Karpas-422 (cell line): Measurements from ENCODE around the gene CACNA1F. TPM values are rescaled to one million over a fixed set of nuclear protein-coding genes. Genes with fewer than 3 reads are reported as not detected.

Experiments used
- DNase-seq: peaks from one replicate; pipeline ENCODE4 v3.0.0-alpha.2; 2015
- H2AFZ ChIP-seq: fragments of 200-600 bp; sonication (generic); 2 replicates; pipeline ENCODE4 v1.6.1; 2014; ENCODE audit warnings: antibody characterized with exemption, low read length, mixed read lengths
- H3K27ac ChIP-seq: fragments of 200-600 bp; sonication (generic); 2 replicates; pipeline ENCODE4 v1.5.1; 2014; ENCODE audit warnings: mild to moderate bottlenecking, low read length, moderate library complexity
- H3K27me3 ChIP-seq: fragments of 200-600 bp; sonication (generic); 2 replicates; pipeline ENCODE4 v1.6.1; 2014; ENCODE audit warnings: low read length, mixed read lengths
- H3K36me3 ChIP-seq: fragments of 200-600 bp; sonication (generic); 2 replicates; pipeline ENCODE4 v1.6.1; 2014; ENCODE audit warnings: low read length, mixed read lengths; ENCODE audit not compliant: insufficient read depth
- H3K4me1 ChIP-seq: fragments of 200-600 bp; sonication (generic); 2 replicates; pipeline ENCODE4 v1.6.1; 2014; ENCODE audit warnings: mild to moderate bottlenecking, low read length, mixed read lengths
- H3K4me2 ChIP-seq: fragments of 200-600 bp; sonication (generic); 2 replicates; pipeline ENCODE4 v1.6.1; 2014; ENCODE audit warnings: low read length, low read depth, mild to moderate bottlenecking; ENCODE audit not compliant: poor library complexity, severe bottlenecking
- H3K4me3 ChIP-seq: fragments of 200-600 bp; sonication (generic); 2 replicates; pipeline ENCODE4 v1.5.1; 2014; ENCODE audit warnings: mild to moderate bottlenecking, antibody characterized with exemption, low read length, mixed read lengths
- H3K79me2 ChIP-seq: fragments of 200-600 bp; sonication (generic); 2 replicates; pipeline ENCODE4 v1.6.1; 2014; ENCODE audit warnings: mild to moderate bottlenecking, low read length, mixed read lengths
- H3K9ac ChIP-seq: fragments of 200-600 bp; sonication (generic); 2 replicates; pipeline ENCODE4 v1.6.0; 2014; ENCODE audit warnings: low read length
- H3K9me2 ChIP-seq: fragments of 200-600 bp; sonication (generic), shearing (Covaris generic); replicated peaks from 2 replicates; pipeline ENCODE4 v1.6.0; 2014; ENCODE audit warnings: mild to moderate bottlenecking, low read length, moderate library complexity; ENCODE audit not compliant: insufficient read depth
- H3K9me3 ChIP-seq: fragments of 300-700, 200-600 bp; sonication (generic); 2 replicates; pipeline ENCODE4 v1.6.1; 2014; ENCODE audit warnings: low read length, mixed read lengths
- H4K20me1 ChIP-seq: fragments of 200-600 bp; sonication (generic); 2 replicates; pipeline ENCODE4 v1.6.1; 2014; ENCODE audit warnings: mild to moderate bottlenecking, antibody characterized with exemption, low read length, low read depth; ENCODE audit not compliant: insufficient read depth
- total RNA-seq: library from RNA; depleted of rRNA; stranded (reverse); fragments of >200 nt; shearing (Covaris generic); gene quantifications from 2 replicates; pipeline ENCODE4 v1.2.3, GENCODE V29; 2014; ENCODE audit warnings: low replicate concordance

The CACNA1F gene
- total RNA-seq, 1 experiment from 2014 or later = not detected

DNA sequence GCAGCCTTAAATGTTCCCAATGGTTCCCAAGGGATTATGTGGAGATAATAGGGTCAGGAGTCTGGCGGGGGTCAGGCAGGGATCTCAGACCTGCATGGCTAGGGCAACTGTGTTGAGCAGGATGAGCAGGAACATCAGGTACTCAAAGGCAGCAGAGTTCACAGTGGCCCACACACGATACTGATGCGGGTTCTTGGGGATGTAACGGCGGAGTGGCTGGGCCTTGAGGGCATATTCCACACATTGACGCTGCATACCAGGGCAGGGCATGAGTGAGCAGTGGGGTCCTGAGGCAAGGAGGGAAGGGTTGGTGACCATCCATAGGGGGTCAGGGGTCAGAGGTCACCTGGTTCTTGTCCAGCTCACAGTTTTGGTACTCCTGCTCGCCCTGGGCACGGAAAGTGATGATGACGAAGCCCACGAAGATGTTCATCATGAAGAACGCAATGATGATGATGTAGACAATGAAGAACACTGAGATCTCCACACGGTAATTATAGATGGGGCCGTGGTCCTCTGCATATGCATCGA is 18.1 kb downstream of the CACNA1F start:
- Histone ChIP-seq H3K36me3 (no peaks in the 10 kb centered on the region), H3K9me3 (no peaks in the 10 kb centered on the region), H3K27me3 (no peaks in the 10 kb centered on the region), H3K9ac (no peak overlapping the region), H3K9me2 (no peaks in the 10 kb centered on the region), H3K79me2 (no peaks in the 10 kb centered on the region), H3K4me1 (no peaks in the 10 kb centered on the region), H2AFZ (no peak overlapping the region), H3K4me3 (no peak overlapping the region), H4K20me1 (no peaks in the 10 kb centered on the region), H3K4me2 (no peak overlapping the region), H3K27ac (no peak overlapping the region)
- DNase-seq = no peak

DNA sequence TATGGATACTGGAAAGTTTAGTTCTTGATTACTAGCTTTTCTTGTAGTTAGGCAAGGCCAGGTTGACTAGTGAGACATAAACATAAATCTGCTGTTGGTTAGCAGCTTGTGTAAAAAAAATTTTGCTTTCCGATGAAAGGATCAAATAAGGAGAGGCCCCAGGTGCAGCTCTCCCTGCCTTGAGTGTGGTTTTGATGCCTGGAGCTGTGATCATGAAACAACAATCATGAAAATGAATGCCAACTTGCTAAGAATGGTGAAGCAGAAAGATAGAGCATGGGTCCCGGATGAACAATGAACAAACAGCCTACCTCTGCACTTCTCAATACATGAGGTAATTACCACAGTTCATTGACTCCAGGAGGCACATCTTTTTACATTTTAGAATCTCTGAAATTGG is 18.7 kb downstream of the CACNA1F start:
- H2AFZ ChIP-seq = no peak overlapping the region
- H3K9me2 ChIP-seq = no peaks in the 10 kb centered on the region
- H3K4me2 ChIP-seq = no peak overlapping the region
- H3K4me1 ChIP-seq = no peaks in the 10 kb centered on the region
- H3K27me3 ChIP-seq = no peaks in the 10 kb centered on the region
- H3K4me3 ChIP-seq = no peak overlapping the region
- H3K9me3 ChIP-seq = no peaks in the 10 kb centered on the region
- no peak overlapping the region for H3K9ac ChIP-seq
- H3K79me2 ChIP-seq = no peaks in the 10 kb centered on the region
- no peak overlapping the region for H3K27ac ChIP-seq
- no peak for DNase-seq
- no peaks in the 10 kb centered on the region for H4K20me1 ChIP-seq
- no peaks in the 10 kb centered on the region for H3K36me3 ChIP-seq

DNA sequence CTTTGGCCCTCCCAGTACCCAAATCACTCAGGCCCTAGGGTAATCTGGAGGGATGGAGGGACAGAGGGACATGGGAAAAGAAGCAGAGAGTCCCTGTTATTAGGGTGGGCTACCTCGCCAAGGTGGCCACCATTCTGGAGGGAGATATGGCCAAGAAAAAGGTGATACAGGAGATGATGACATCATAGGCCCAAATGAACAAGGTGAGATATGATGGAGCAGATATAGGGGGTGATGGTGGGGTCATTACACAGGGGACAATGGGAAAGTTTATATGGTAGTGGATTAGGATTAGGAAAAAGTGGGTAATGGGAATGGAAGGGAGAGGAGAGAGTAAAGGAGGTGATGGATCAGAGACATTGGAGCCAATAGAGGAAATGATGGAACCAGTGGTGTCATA is 20.3 kb downstream of the CACNA1F start:
- H3K4me3 ChIP-seq = no peak overlapping the region
- H3K9me3 ChIP-seq = no peaks in the 10 kb centered on the region

DNA sequence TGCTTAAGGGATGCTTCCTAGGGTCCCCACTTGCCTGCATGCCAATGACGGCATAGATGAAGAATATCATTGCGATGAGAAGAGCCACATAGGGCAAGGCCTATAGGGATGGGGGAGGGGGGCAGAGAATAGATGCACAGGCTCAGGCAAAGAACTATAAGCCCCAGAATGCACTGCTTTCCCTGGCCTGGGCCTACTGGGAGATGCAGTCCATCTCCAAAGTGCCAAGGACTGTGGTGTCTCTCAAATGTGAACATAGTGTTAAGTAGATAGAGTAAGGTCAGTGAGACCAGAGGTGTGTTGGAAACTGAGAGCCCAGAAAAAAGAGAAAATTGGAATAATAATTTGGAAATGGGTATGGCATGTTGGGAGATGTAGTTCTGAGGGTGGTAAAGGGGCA is 20.9 kb downstream of the CACNA1F start:
- H3K27me3 ChIP-seq = no peaks in the 10 kb centered on the region
- no peak overlapping the region for H3K27ac ChIP-seq
- no peak overlapping the region for H3K4me2 ChIP-seq
- H3K4me1 ChIP-seq = no peaks in the 10 kb centered on the region
- no peaks in the 10 kb centered on the region for H3K9me3 ChIP-seq
- H4K20me1 ChIP-seq = no peaks in the 10 kb centered on the region
- H3K79me2 ChIP-seq = no peaks in the 10 kb centered on the region
- no peak overlapping the region for H2AFZ ChIP-seq
- H3K36me3 ChIP-seq = no peaks in the 10 kb centered on the region
- H3K9me2 ChIP-seq = no peaks in the 10 kb centered on the region
- H3K9ac ChIP-seq = no peak overlapping the region
- no peak overlapping the region for H3K4me3 ChIP-seq
- no peak for DNase-seq

More for the DNA sequence above, 20.3 kb downstream of the CACNA1F start:
- H3K9me2 ChIP-seq = no peaks in the 10 kb centered on the region
- H3K4me1 ChIP-seq = no peaks in the 10 kb centered on the region
- no peaks in the 10 kb centered on the region for H3K36me3 ChIP-seq
- no peak overlapping the region for H3K4me2 ChIP-seq
- H4K20me1 ChIP-seq = no peaks in the 10 kb centered on the region
- no peak overlapping the region for H3K27ac ChIP-seq
- H2AFZ ChIP-seq = no peak overlapping the region
- H3K27me3 ChIP-seq = no peaks in the 10 kb centered on the region
- no peak for DNase-seq
- H3K79me2 ChIP-seq = no peaks in the 10 kb centered on the region
- H3K9ac ChIP-seq = no peak overlapping the region

DNA sequence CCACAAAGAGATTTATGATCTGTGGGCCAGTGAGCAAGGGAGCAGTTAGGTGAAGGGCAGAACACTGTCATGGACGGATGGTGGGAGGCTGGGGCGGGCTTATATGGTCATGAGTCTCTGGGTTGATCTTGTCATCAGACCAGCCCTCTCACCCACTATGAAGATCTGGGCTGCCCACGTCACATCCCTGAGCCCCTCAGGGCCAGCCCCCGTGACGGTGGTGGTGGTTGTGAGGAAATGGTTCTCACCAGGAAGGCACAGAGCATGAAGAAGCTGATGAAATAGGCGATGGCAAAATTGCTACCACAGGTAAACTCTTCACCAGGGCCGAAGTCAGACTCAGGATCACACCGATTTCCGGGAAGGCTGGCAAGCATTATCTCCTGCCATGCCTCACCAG is 22.1 kb downstream of the CACNA1F start:
- no peaks in the 10 kb centered on the region for H3K27me3 ChIP-seq
- H3K27ac ChIP-seq = no peak overlapping the region
- H3K9ac ChIP-seq = no peak overlapping the region
- H3K4me1 ChIP-seq = no peaks in the 10 kb centered on the region
- H3K4me3 ChIP-seq = no peak overlapping the region
- H3K9me3 ChIP-seq = no peaks in the 10 kb centered on the region
- H3K79me2 ChIP-seq = no peaks in the 10 kb centered on the region
- H2AFZ ChIP-seq = no peak overlapping the region
- H4K20me1 ChIP-seq = no peaks in the 10 kb centered on the region
- H3K4me2 ChIP-seq = no peak overlapping the region
- no peaks in the 10 kb centered on the region for H3K36me3 ChIP-seq
- H3K9me2 ChIP-seq = no peaks in the 10 kb centered on the region
- DNase-seq = no peak

DNA sequence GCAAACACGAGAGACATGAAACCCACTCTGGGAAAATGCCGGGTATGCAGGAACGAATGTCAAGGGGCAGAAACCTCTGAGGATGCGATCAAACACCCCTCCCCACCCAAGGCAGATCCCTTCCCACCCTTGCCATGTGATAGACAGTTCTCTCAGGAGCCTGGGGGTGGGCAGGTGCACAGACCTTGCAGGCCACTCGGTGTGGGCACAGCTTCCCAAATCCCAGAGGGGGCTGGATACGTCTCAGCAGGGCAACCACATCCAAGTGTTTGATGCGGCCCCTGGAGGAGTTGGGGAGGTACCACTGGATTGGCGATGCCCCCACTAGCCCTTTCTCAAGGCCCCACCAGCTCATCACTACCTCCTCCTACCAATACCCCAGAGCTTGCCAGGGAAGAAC is 22.7 kb downstream of the CACNA1F start:
- Histone ChIP-seq H3K4me2 (no peak overlapping the region), H3K27me3 (no peaks in the 10 kb centered on the region), H4K20me1 (no peaks in the 10 kb centered on the region), H3K4me3 (no peak overlapping the region), H3K4me1 (no peaks in the 10 kb centered on the region), H3K9me2 (no peaks in the 10 kb centered on the region), H3K36me3 (no peaks in the 10 kb centered on the region), H3K9me3 (no peaks in the 10 kb centered on the region), H3K27ac (no peak overlapping the region), H3K9ac (no peak overlapping the region), H2AFZ (no peak overlapping the region), H3K79me2 (no peaks in the 10 kb centered on the region)
- DNase-seq = no peak

DNA sequence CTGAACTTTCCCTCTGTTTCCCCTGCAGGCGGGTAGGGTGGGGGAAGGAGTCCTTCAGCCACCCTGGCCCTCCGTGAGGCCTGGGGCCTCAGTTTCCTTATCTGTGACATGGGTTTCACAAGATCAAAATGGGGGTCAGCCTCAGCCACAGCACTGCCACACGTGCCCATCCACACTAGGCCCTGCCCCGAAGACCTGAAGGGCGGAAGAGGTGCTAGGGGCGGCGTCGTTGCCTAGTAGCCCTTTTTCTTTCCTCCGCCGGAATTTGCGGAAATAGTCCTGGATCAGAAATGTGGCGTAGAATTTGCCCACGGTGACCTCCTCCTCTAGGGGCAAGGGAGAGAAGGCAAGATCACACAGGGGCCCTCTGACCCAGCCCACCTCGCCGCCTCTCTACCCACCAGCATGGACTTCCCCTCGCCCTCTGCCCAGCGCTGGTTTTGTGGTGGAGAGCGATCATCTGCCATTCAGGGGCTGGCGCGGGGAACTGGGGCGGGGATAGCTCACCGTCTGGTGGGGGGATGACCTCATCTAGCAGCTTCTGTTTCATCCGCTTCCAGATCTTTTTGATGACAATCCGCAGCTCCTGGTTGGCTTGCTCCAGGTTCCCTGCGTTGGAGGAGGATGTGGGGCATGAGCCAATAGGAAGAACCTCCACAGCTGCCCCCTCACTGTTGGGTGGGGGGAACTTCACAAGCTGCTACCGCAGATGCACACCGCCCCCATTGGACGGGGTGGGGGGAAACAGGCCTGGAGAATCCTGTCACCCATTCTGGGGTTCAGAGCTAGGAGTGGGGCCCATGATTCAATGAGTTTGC is 23.5 kb downstream of the CACNA1F start:
- no peaks in the 10 kb centered on the region for H3K9me3 ChIP-seq
- no peak overlapping the region for H3K4me2 ChIP-seq
- no peaks in the 10 kb centered on the region for H3K79me2 ChIP-seq
- H3K4me3 ChIP-seq = no peak overlapping the region
- H2AFZ ChIP-seq = no peak overlapping the region
- DNase-seq = no peak
- H3K4me1 ChIP-seq = no peaks in the 10 kb centered on the region
- H3K27me3 ChIP-seq = no peaks in the 10 kb centered on the region
- H3K27ac ChIP-seq = no peak overlapping the region
- no peaks in the 10 kb centered on the region for H3K9me2 ChIP-seq
- no peaks in the 10 kb centered on the region for H4K20me1 ChIP-seq
- H3K9ac ChIP-seq = no peak overlapping the region
- no peaks in the 10 kb centered on the region for H3K36me3 ChIP-seq

DNA sequence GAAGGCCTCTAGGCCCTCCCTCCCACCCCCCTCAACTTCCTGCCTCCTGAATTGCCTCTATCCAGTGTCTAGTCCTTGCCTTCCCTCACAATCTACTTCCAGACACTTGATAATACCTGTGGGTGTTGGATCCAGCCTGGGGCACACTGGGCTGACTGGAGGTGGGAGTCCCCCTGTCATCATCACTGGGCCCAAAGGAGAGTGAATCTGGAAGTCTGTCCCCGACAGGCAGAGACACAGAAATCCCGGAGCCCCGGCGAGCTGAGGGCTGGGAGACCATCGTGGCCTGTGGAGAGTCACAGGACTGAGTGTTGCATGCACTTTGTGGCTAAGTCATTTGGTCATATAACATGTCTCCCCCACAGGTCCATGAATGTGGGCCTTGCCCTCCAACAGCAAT is 24.7 kb downstream of the CACNA1F start:
- Histone ChIP-seq H3K4me3 (no peak overlapping the region), H3K9me2 (no peaks in the 10 kb centered on the region), H4K20me1 (no peaks in the 10 kb centered on the region), H3K9ac (no peak overlapping the region), H2AFZ (no peak overlapping the region), H3K79me2 (no peaks in the 10 kb centered on the region), H3K4me2 (no peak overlapping the region), H3K9me3 (no peaks in the 10 kb centered on the region), H3K27ac (no peak overlapping the region), H3K27me3 (no peaks in the 10 kb centered on the region), H3K4me1 (no peaks in the 10 kb centered on the region), H3K36me3 (no peaks in the 10 kb centered on the region)
- DNase-seq = no peak
